ENCODE measurements around the gene TCHH.

GRCh38 chr1:152151646-152152045 lies 36.4 kb upstream of the TCHH start:
- TF ChIP-seq POLR2A (IDR thresholded peaks at IDR 0.05) (no peak), CTCF (IDR thresholded peaks at IDR 0.05) (no peak), EP300 (IDR thresholded peaks at IDR 0.05) (no peak)

Data from ovary (tissue), 3 donors.